ENCODE results near the gene SHLD1.

The SHLD1 gene

GRCh38 chr20:5848711-5849505 lies 98.7 kb downstream of the SHLD1 start:
- no peak for DNase-seq (ENCODE audit: low read depth in 2 of 2)

GRCh38 chr20:5855939-5856338 lies 105.7 kb downstream of the SHLD1 start:
- DNase-seq (ENCODE audit: low read depth in 2 of 2), result no peak

- no peak for DNase-seq (ENCODE audit: low read depth in 2 of 2)
Observed at GRCh38 chr20:5859608-5860007, 109.4 kb downstream of the SHLD1 start.

GRCh38 chr20:5862703-5863039 lies 112.5 kb downstream of the SHLD1 start:
- no peak for DNase-seq (ENCODE audit: low read depth in 2 of 2)

- DNase-seq (ENCODE audit: low read depth in 2 of 2), result no peak
Observed at GRCh38 chr20:5863040-5863833, 113.0 kb downstream of the SHLD1 start.

GRCh38 chr20:5864428-5864827 lies 114.2 kb downstream of the SHLD1 start:
- no peak for DNase-seq (ENCODE audit: low read depth in 2 of 2)

- no peak for DNase-seq (ENCODE audit: low read depth in 2 of 2)
Observed at GRCh38 chr20:5864873-5865587, 114.8 kb downstream of the SHLD1 start.

- no peak for DNase-seq (ENCODE audit: low read depth in 2 of 2)
Observed at GRCh38 chr20:5865604-5866003, 115.4 kb downstream of the SHLD1 start.

- no peak for DNase-seq (ENCODE audit: low read depth in 2 of 2)
Observed at GRCh38 chr20:5870568-5870981, 120.4 kb downstream of the SHLD1 start.

- no peak for DNase-seq (ENCODE audit: low read depth in 2 of 2)
Observed at GRCh38 chr20:5871459-5872410, 121.5 kb downstream of the SHLD1 start.

- no peak for DNase-seq (ENCODE audit: low read depth in 2 of 2)
Observed at GRCh38 chr20:5877128-5877527, 126.9 kb downstream of the SHLD1 start.

GRCh38 chr20:5880326-5880725 lies 130.1 kb downstream of the SHLD1 start:
- no peak for DNase-seq (ENCODE audit: low read depth in 2 of 2)

GRCh38 chr20:5881703-5882102 lies 131.5 kb downstream of the SHLD1 start:
- DNase-seq (ENCODE audit: low read depth in 2 of 2), result no peak

GRCh38 chr20:5882166-5882565 lies 132.0 kb downstream of the SHLD1 start:
- no peak for DNase-seq (ENCODE audit: low read depth in 2 of 2)

GRCh38 chr20:5884465-5885335 lies 134.5 kb downstream of the SHLD1 start:
- no peak for DNase-seq (ENCODE audit: low read depth in 2 of 2)

- DNase-seq (ENCODE audit: low read depth in 2 of 2), result no peak
Observed at GRCh38 chr20:5885866-5886265, 135.7 kb downstream of the SHLD1 start.

GRCh38 chr20:5886788-5887187 lies 136.6 kb downstream of the SHLD1 start:
- DNase-seq (ENCODE audit: low read depth in 2 of 2), result no peak

GRCh38 chr20:5887386-5887785 lies 137.2 kb downstream of the SHLD1 start:
- DNase-seq (ENCODE audit: low read depth in 2 of 2), result no peak

GRCh38 chr20:5888041-5888440 lies 137.8 kb downstream of the SHLD1 start:
- DNase-seq (ENCODE audit: low read depth in 2 of 2), result no peak

- no peak for DNase-seq (ENCODE audit: low read depth in 2 of 2)
Observed at GRCh38 chr20:5890773-5891441, 140.7 kb downstream of the SHLD1 start.

Data from stimulated activated CD4-positive, alpha-beta T cell treated with anti-CD3 and anti-CD28 coated beads, Interleukin-1b, Interleukin-23, amount 100 ng/mL, for 4 hours (primary cell).